DMS53 (cell line): ENCODE measurements around the gene JUND.
"Not testable (repeated sequence)": the region's sequence is repeated elsewhere in the genome, so short reads cannot be mapped to it uniquely, and the experiment has no call there.

ENCODE experiments used
- DNase-seq: peaks from one replicate; lab custom pipeline; 2025; lab: John Stamatoyannopoulos, UW

The JUND gene

DNA sequence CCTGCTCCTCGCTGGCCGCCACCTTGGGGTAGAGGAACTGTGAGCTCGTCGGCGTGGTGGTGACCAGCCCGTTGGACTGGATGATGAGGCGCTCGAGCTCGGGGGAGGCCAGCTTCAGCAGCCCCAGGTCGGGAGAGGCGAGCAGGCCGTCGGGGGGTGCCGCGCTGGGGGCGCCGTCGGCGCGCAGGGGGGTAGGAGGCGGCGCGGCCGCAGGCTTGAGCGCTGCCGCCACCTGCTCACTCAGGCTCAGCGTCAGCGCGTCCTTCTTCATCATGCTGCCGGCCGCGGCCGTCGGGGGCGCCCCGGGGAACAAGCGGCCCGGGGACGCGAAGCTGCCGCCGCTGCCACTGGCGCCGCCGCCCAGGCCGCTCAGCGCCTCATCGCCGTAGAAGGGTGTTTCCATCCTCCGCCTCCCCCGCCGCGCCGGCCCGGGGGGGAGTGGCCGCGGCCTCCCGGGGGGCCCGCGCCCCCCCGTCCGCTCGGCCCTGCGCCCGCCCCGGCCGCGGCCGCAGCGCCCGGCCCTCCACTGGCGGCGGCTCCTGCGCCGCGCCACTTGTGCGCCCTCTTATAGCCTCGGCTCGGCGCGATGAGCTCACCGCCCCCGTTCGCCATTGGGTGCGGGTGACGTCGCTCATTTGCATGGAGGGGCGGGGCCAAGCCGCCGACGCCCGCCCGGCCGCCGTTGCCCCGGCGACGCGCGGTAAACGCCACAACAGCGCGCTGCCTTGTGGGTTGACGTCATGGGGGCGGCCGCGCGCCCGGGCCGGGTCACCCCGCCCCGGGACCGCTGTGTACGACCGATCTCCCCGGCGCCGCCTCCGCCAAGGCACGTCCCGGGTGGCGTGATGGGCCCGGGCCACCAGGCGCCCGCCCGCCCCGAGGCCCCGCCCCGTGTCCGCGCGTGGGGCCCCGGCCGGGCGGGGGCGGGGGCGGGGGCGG, at the start of gene JUND:
Gene JUND (minus strand): TSS at position 541 of the 939 bp plus-strand sequence. CDS start 138 bp downstream, at position 403.
- DNase-seq, result peak; percentile 98

DNA sequence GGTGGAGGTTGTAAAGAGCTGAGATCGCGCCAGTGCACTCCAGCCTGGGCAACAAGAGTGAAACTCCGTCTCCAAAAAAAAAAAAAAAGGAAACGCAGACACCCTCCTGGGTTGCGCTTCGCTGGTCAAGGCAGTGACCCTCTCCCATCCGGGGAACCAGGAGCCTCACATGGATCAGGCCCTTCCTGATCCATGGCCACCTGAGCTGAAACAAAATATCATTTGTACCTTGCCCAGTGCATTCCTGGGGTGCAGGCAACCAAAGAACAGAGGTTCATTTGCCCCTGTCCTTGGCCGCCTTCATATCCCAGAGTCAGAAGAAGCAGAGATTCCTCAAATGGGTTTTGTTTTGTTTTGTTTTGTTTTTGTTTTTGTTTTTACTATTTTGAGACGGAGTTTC, 49.4 kb upstream of the JUND start:
- no peak for DNase-seq

DNA sequence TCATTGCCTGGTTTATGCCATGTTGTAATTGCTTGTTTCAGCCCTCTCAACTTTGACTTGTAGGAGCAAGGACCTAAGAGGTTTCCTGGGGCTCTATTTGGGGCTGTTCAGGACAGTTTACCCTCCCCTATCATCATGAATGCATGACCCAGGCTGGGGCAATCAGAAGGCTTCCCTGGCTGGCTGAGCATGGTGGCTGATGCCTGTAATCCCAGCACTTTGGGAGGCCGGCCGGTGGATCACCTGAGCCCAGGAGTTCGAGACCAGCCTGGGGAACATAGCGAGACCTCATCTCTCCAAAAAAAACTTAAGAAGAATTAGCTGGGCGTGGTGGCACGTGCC, 47.6 kb upstream of the JUND start:
- DNase-seq, result no peak

DNA sequence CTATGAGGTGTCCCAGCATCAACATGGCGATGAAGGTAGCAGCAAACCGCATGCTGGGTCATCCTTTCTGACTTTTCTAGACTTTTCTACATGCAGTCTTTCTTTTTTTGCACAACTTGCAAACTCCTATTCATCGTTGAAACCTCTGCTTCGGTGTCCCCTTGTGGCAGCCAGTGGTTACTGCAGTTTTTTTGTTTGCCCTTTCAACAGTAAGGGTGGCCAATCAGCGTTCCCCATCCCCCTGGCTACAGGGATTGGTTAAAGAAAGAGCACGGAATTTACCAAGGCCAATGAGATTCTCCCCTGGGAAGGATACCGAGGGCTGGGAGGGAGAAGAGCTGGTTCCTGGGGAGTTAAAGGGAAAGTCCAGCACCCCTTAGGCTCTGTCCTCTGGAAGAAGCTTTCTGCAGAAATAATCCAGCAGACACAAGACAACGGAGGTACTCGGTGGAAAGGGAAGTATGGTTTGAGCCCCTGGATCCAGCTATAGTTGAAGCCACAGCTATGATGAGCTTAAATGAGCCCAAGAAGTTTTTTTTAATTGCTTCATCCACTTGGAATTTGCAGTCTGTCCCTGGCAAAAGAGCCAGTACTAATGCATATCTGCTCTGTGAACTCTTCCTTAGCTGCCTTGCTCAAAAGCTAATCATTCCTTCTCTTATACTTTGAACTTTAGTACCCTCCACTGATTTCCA, 47.1 kb upstream of the JUND start:
- peak; percentile 95 for DNase-seq

DNA sequence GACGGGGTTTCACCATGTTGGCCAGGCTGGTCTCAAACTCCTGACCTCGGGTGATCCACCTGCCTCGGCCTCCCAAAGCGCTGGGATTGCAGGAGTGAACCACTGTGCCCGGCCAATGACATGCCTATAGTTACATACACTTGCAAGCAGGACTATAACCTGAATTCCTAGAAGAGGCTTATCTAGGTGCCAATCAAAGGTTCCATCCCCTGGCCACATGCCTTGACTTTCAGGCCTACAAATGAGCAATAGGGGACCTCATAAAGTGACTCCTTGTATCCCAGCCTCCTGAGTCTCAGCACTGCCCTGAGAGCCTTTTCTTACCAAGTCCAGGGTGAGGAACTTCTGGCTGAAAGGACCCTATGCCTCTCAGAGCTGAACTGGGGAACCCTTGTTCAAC, 45.4 kb upstream of the JUND start:
- DNase-seq, result no peak

DNA sequence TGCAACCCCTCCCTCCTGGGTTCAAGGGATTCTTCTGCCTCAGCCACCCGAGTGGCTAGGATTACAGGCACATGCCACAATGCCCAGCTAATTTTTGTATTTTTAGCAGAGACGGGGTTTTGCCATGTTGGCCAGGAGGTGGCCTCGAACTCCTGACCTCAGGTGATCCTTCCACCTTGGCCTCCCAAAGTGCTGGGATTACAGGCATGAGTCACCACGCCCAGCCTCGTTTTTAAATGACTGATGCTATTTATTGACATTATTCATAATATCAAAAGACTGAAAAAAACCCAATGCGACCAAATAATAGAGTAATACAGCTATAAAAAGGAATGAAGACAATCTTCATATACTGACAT, 42.9 kb upstream of the JUND start:
- DNase-seq, result not testable (repeated sequence)

DNA sequence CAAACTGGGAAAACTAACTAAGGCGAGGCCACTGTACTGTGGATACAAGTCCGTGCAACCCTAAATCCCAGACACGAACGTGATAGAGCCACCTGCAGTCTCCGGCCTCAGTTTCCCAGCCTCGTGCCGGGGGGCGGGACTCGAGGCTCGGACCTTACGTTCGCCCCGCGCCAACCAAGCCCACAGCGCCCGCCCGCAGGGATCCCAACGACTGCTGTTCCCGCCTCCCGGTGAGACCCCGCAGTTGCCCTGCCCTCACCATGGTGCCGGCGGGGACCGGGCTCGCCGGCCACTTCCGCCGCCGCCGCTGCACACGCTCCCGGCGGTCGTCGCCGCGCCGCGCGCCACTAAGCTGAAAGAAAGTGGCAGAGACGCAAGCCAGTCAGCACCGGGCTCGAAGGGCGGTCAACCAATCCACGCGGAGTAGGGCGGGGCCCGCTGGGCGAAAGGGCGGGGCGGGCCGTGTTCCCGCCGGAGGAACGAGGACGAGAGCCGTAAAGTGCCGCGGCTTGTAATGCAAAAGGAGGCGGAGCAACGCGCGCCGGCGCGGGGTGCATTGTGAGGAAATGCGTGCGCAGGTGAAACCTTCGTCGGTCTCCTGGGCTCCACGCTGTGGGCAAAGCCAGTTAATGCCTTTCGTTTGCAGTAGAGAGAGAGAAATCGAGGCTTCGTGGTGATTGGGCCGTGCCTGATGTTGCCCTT, 41.5 kb upstream of the JUND start, which contains the start of gene LSM4:
Gene LSM4 (minus strand): TSS at position 318 of the 702 bp plus-strand sequence. CDS start 56 bp downstream, at position 262.
- peak; percentile 99 for DNase-seq

DNA sequence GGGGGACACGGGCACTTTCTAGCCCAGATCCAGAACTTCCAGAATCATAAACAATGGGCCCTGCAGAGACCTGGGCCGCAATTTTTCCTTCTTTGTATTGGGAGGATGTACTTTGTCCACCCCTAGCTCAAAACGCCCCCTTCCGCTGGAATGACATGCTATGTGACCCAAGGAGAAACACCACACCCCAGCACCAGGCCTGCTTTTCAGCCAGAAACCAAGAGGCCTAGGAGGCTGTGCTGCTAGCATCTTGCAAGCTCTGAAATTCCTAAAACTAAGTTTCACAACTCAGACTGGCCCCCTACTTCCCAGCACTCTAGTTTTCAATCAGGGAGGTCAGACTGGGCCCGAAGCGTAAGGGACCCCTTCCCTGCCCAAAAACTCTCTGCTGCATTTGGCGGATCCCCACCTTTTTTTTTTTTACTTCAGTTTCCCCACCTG, 40.9 kb upstream of the JUND start:
- DNase-seq, result peak; percentile 59

DNA sequence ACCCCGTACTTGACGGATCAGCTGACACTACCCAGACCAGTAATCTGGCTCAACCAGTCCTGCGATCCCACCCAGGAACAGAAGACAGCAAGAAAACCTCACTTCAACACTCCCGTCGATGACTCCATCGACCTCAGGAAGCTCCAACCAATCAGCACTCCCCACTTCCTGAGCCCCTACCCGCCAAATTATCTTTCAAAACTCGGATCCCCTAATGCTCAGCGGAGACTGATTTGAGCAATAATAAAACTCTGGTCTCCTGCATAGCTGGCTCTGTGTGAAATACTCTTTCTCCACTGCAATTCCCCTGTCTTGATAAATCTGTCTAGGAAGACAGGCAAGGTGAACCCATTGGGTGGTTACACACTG, 40.3 kb upstream of the JUND start:
- DNase-seq, result no peak

DNA sequence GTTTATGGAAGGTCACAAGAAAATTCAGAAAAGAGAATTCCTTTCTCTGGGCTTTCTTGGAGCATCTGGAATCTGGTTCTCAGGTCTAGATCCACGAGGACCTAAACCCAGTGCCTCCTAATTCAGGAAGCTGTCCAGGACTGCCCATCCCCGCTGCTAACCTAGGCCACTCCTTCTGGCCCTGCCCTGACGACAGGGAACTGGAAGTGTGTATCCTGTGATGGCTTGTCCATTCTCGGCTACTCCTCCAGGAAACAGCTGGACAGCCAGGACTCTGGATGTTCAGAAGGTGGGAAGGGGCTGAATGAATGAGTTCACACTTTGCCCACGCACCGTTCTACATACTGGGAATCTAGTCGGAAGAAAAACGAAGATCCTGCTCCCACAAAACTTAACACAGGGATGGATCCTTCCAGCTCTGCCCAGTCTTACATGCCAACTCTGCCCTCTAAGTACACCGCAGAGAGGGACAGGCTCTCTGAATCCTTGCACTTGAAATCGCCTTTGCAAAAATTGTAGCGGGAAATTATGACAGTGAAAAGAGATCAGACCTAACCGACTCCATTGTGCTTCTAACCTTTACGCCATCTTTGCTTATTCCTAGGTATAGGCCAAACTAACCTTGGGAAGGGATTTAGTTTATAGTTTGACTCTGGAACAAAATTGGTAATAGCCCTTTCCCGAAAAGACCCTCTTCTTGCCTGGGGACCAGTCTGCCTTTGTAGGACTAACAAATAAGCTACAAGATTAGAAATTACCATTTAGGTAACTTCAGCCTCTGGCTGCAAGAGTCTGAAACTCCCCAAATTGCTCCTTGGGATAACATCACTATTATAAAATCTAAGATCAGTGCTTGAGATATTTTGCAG, 39.7 kb upstream of the JUND start:
- DNase-seq, result no peak

DNA sequence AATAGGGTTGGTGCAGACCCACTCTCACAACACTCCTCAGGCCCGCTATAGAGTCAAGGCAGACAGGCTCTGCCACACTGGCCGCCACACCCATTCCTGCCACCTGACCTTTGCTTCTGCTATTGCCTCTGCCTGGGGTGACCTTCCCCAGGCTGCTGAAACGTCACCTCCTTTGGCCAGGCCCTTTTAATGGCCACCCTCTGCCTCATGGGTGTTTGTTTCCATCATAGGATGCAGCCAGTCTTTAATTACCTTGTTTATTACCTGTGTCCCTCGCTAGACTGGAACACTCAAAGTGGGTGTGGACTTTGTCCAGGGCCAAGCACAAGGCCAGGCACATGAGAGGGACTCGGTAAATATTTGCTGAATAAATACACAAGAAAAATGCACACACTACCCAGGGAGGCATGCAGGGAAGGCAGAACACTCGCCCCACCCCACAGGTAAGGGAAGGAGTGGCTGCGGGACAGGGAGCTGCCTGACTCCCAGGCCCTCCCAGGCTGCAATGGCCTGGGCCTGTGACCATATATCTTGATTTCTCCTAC, 38.2 kb upstream of the JUND start:
- DNase-seq, result peak; percentile 54

DNA sequence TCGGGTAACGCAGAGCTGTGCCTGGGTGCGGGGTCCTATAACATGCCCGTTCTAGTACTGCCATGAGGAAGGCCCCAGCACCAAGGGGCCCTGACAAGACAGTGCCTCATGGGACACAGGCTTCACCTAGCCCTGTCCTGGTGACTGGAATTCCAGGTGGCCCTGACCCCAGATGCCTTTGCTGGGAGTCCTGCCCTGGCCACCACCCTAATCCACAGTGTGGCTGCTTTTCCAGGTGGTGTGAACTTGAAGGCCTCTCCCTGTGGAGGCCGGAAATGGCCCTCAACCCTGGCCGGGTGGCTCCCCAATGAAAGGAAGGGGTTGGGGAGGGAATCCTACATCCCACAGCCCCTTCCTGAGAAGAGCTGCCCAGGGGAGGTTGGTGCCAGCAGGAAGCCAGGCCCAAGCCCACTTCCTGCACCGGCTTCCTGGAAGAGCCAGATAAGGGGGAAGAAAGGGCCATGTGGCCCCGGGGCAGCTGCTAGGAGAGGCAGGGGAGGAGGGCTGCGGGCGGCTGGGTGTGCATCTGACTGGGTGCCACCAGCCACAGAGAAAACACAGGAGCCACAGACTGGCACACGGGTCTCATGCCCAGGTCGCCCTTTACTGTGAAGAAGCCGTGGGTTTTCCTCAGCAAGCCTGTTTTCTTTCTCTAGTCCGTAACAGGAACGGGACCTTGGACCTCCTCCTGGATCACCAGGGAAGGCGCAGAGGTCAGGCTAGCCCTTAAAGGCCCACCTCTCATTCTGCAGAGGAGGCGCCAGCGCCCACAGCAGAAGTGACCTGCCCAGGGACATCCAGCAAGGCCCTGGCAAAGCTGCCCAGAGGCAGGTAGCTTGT, 36.8 kb upstream of the JUND start:
- DNase-seq, result no peak

DNA sequence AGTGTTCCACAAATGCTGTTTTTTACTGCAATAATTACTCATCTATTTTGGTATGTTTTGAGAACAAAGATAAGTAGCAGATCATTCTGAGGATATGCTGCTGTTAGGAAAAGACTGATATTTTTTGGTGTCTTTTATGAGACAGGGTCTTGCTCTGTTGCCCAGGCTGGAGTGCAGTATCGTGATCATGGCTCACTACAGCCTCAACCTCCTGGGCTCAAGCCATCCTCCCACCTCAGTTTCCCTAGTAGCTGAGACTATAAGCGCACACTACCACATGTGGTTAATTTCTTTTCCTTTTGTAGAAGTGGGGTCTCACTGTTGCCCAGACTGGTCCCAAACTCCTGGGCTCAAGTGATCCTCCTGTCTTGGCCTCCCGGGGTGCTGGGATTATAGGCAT, 32.0 kb upstream of the JUND start:
- DNase-seq, result no peak

DNA sequence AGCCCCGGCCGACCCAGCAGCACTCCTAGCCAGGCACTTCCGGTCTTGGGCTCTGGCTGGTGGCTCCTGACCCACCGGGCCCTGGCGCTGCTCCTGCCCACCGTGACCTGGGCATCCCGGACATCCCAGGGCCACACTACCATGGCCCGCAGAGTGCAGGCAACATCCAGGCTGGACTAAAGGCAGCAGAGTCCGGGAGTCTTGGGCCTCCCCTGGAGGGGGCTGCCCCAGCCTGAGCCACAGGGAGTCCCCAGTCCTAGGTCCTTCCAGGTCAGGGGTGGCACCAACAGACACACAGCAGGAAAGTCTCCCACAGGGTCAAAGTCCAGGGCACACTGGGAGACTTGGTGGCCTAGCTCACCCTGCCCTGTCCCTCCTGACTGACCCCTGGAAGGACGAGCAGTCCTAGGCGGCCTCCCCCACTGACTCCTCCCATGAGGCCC, 30.7 kb upstream of the JUND start:
- no peak for DNase-seq

DNA sequence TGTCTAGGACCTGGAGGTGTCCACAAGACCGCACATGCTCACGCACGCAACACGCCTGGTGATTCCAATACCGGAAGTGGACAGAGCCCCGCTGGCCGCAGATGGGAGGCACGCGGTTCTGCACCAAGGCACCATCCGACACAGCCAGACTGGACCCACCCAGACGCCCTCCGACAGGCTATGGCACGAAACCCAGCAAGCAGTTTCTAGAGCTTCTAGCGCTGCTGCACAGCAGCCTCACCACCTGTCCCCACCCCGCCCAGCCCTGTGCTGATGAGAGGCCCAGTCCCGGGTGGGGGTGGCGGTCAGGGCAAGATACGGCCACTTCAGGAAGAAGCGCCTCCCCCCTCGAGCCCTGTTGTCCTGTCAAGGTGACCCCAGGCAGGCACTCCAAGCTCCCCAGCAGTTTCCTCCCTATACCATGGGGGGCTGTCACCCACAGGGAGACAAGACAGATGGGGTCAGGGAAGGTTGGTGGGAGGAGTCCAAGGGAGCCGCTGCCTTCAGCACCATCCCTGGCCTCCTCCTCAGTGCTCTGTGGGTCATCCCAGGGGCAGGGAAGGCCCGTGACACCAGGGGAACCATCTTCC, 30.2 kb upstream of the JUND start:
- no peak for DNase-seq

DNA sequence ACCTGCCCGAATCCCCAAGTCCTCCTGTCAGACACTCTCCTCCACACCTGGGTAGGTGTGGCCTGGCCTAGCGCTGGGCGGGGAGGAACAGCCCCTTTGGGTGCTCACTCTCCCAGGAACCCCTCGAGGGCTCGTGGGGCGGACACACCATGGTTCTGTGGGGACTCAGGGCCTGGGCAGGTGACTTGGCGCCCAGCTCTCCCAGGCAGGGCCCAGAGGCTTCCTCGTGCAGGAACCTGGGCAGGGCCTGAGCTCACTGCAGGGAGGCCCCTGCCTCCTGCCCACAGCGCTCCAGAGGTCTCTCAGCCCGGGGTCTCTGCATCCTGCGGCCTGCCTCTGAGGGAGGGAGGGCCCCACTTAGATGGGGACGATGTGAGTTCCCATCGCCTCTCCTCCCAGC, 29.5 kb upstream of the JUND start:
- DNase-seq, result no peak

DNA sequence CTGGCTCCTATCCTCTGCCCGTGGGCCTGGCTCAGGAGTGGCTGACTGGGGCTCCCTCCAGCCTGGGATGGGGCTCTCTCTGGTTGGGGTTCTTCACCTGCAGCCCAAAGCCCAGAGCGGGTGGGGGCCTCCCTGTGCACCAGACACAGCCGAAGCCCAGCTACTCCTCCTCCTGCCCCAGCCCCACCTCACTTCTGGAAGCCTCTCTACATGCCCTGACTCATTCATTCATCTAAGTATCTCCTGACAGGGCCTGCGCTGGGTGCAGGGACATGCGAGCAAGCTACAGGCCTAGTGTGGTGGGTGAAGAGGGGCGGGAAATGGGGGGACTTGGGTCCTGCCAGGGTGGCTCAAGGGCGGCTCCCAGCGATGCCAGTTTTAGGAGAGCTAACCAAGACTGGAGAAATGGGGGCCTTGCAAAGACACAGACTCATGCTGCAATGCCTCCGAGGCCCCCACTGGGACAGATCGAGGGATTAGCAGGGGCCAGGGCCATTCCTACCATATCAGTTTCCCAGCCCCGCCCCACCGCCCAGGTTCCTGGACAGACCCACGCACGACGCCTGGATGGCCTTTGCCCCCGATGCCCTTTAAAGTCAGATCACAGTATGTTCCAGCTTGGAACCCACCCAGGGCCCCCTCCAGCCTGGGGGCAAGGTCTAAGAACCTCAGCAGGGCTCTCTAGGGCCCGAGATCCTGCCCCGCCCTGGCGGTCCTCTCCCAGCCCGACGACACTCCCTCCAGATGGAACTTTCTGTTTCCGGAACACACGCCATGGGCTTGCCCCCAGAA, 28.9 kb upstream of the JUND start:
- no peak for DNase-seq

DNA sequence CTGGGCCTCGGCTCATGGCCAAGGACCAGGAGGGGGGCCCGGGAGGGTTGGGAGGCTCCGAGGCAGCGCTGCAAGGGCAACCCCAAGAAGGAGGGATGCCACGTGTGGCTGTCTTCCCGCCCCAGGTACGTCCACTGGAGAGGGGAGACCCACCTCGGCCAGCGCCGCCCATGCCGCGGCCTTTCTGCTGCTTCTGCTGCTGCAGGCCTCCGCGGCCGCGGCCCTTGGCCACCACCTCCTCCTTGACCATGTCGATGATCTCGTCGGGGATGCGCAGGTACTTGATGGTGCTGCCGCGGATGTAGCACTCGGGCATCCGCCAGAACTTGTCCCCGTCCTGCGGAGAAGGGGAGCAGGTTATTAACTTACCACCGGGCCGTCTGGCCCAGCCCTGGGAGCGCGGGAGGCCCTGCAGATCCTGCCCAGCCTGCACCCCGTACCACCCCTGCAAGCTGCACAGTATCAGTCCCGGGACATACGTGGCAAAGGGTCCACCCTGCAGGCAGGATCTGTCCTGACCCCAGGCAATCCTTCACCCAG, 28.2 kb upstream of the JUND start:
- DNase-seq, result no peak

DNA sequence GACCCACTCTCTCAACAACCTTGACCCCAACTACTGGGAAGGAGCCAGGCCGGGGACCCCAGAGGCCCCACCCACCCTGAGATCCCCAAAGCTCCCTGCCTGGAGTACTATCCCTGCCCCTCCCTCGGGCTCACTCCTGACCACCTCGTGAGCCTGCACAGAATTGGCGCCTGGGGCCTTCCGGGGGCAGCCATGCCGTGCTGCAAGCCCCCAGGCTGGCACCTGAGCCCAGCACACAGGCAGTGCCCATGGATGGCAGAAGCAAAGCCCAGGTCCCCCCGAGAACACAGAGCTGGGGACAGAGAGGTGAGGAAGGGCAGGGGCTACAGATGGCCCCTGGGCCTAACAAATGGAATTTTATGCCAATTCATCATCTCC, 27.5 kb upstream of the JUND start:
- no peak for DNase-seq
